B cell (primary cell): Measurements from ENCODE around the gene GALNT7. TPM values are rescaled to one million over a fixed set of nuclear protein-coding genes. Genes with fewer than 3 reads are reported as not detected.

Experiments
- ATAC-seq: fragments of 200-7000 bp; cut with Tn5 transposase; one replicate; pipeline ENCODE4 v1.10.0; 2021; ENCODE audit warnings: low read depth, mild to moderate bottlenecking, moderate number of reproducible peaks, moderate library complexity
- CTCF ChIA-PET: fragments of 350-600 bp; sonication (Branson Sonifier 250); formaldehyde crosslinking; loops from one replicate; lab custom pipeline; 2021; ENCODE audit warnings: antibody characterized with exemption, inconsistent platforms; lab: Charles Lee
- POLR2A ChIA-PET: fragments of 350-600 bp; sonication (Branson Sonifier 250); formaldehyde crosslinking; loops from one replicate; lab custom pipeline; 2021; ENCODE audit warnings: antibody characterized with exemption; lab: Charles Lee
- DNase-seq: peaks from one replicate; pipeline ENCODE4 v3.0.0; 2013
- H2AFZ ChIP-seq: 2 replicates; pipeline ENCODE4 v1.6.1; 2012; ENCODE audit warnings: mild to moderate bottlenecking, low read depth, low read length; ENCODE audit not compliant: insufficient read depth, poor library complexity, severe bottlenecking
- H3K27ac ChIP-seq, 2 donors: 1 replicate in 1 of 2; 2 replicates in 1 of 2; pipeline ENCODE4 v1.5.1; 2012 to 2013; ENCODE audit warnings: low read length in 2 of 2, mild to moderate bottlenecking in 2 of 2, moderate library complexity in 1 of 2
- H3K27me3 ChIP-seq, 4 experiments: fragments of 200-600 bp in 1 of 4; sonication (generic) in 1 of 4; replicated peaks in 1 of 4; 1 replicate in 2 of 4; 2 replicates in 2 of 4; pipeline versions ENCODE4 v1.6.1 to v1.7.0; 2013 to 2016; ENCODE audit warnings: low read length in 3 of 4, mild to moderate bottlenecking in 2 of 4, mixed read lengths in 1 of 4, moderate library complexity in 1 of 4; ENCODE audit not compliant: insufficient read depth in 4 of 4, control insufficient read depth in 3 of 4; ENCODE audit errors: control extremely low read depth in 1 of 4
- H3K36me3 ChIP-seq, 2 experiments: replicated peaks in 1 of 2; 1 replicate in 1 of 2; 2 replicates in 1 of 2; pipeline versions ENCODE4 v1.6.1 to v1.7.1; 2013; ENCODE audit warnings: low read length in 1 of 2; ENCODE audit not compliant: insufficient read depth in 2 of 2, control insufficient read depth in 1 of 2; ENCODE audit errors: control extremely low read depth in 1 of 2, extremely low read depth in 1 of 2
- H3K4me1 ChIP-seq, 2 donors: fragments of 200-600 bp in 1 of 2; sonication (generic) in 1 of 2; 1 replicate in 1 of 2; 2 replicates in 1 of 2; pipeline versions ENCODE4 v1.5.1 to v1.6.1; 2013 to 2017; ENCODE audit warnings: low read length in 2 of 2; ENCODE audit not compliant: control insufficient read depth in 2 of 2, insufficient read depth in 2 of 2
- H3K4me2 ChIP-seq: replicated peaks from 2 replicates; pipeline ENCODE3; 2012; ENCODE audit warnings: mild to moderate bottlenecking, low read depth, low read length; ENCODE audit not compliant: poor library complexity, severe bottlenecking
- H3K4me3 ChIP-seq, 5 experiments: fragments of 200-600 bp in 1 of 5; sonication (generic) in 1 of 5; 1 replicate in 3 of 5; 2 replicates in 2 of 5; pipeline versions ENCODE4 v1.5.1 to v1.7.0; 2011 to 2016; ENCODE audit warnings: low read length in 4 of 5, mild to moderate bottlenecking in 4 of 5, low read depth in 2 of 5, control low read depth in 1 of 5, moderate library complexity in 1 of 5; ENCODE audit not compliant: insufficient read depth in 1 of 5; ENCODE audit errors: control extremely low read depth in 1 of 5, extremely low read depth in 1 of 5
- H3K79me2 ChIP-seq: fragments of 200-600 bp; sonication (generic); one replicate; pipeline ENCODE4 v1.6.0; 2016; ENCODE audit warnings: low read length; ENCODE audit not compliant: control insufficient read depth, insufficient read depth
- H3K9ac ChIP-seq: fragments of 200-600 bp; sonication (generic); 2 replicates; pipeline ENCODE4 v1.6.1; 2017; ENCODE audit warnings: mild to moderate bottlenecking, low read length, moderate library complexity
- H3K9me3 ChIP-seq, 3 donors: one replicate each; pipeline versions ENCODE4 v1.6.1 to v1.7.1; 2013; ENCODE audit warnings: low read length in 2 of 3; ENCODE audit not compliant: control insufficient read depth in 2 of 3, insufficient read depth in 1 of 3; ENCODE audit errors: control extremely low read depth in 1 of 3
- H4K20me1 ChIP-seq: 2 replicates; pipeline ENCODE4 v1.6.0; 2012; ENCODE audit warnings: mild to moderate bottlenecking, low read length; ENCODE audit not compliant: insufficient read depth, control insufficient read depth, poor library complexity, severe bottlenecking
- H3K27ac Mint-ChIP-seq: one replicate; pipeline ENCODE4 v1.8.0; 2021; ENCODE audit warnings: mixed read lengths
- H3K27me3 Mint-ChIP-seq: one replicate; pipeline ENCODE4 v1.8.0; 2021; ENCODE audit warnings: mixed read lengths
- H3K4me1 Mint-ChIP-seq: one replicate; pipeline ENCODE4 v1.8.0; 2021; ENCODE audit warnings: mixed read lengths
- H3K4me3 Mint-ChIP-seq: one replicate; pipeline ENCODE4 v1.8.0; 2021; ENCODE audit warnings: mixed read lengths
- H3K9me3 Mint-ChIP-seq: one replicate; pipeline ENCODE4 v1.8.0; 2022; ENCODE audit warnings: mixed read lengths; ENCODE audit not compliant: insufficient read depth
- EZH2 ChIP-seq: IDR thresholded peaks from 2 replicates; pipeline ENCODE4 v1.6.1; 2012; ENCODE audit warnings: borderline replicate concordance, low read depth, mild to moderate bottlenecking, moderate library complexity, low read length; ENCODE audit not compliant: insufficient read depth, poor library complexity, severe bottlenecking
- WGBS: methylation state at CpG from one replicate; pipeline ENCODE4 v1.1.5; 2013; ENCODE audit warnings: missing lambda C conversion rate; ENCODE audit not compliant: insufficient coverage; 5-methylcytosine and 5-hydroxymethylcytosine counted together
- intact Hi-C: fragments of 100-400 bp; cut with micrococcal nuclease; formaldehyde crosslinking; loops from one replicate; pipeline ENCODE4 v1.10.0; 2022
- polyA plus RNA-seq: library from polyadenylated mRNA; depleted of rRNA; stranded (reverse); fragments of >200 nt; gene quantifications from 2 replicates; pipeline ENCODE4 v1.2.3, GENCODE V29; 2012
- total RNA-seq, 2 donors: library from RNA; stranded (reverse); fragments of 120-200 nt in 1 of 2; gene quantifications; 1 replicate in 1 of 2; 2 replicates in 1 of 2; pipeline versions ENCODE4 v1.2.3 to v1.2.4, GENCODE V29; 2013 to 2022
- TF ChIP-seq, protein P1 (sequence below): fragments of 200-600 bp; IDR thresholded peaks from one replicate; pipeline ENCODE4 v1.8.0; 2022; ENCODE audit warnings: antibody characterized with exemption, mild to moderate bottlenecking

The GALNT7 gene
- total and polyA plus RNA-seq, 2 donors (not counting 1 experiment from before 2014, with no cell fraction given), result 5.8 to 23.7 TPM

DNA sequence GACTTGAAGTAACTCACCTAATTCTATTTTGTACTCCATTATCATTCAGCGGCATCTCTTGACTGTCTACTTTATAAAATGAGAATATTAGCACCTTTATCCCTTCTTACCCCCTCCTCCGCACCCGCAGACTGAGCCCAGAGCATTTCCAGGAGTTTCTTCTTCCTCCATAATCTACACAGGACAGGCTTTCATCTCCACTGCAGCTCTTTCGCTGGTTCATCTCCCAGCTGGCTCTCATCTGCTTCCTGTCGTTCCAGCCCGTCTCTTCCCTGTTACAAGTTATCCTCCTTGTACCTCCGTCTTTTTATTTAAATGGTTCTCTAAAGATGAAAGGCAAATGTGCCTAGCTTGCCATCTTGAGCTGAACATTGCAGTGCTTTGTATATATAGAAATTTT is 39.8 kb downstream of the GALNT7 start:
- H3K9me3 ChIP-seq, result peaks cover 1 to 9% (median 7%) of the 10 kb centered on the region in 3 donors
- H3K4me1 Mint-ChIP-seq, result peaks cover 10% of the 10 kb centered on the region
- H3K4me3 ChIP-seq, result no peak overlapping the region
- H3K27ac Mint-ChIP-seq, result no peak overlapping the region
- WGBS, result 100% methylated on average over 3 of the region's 7 CpGs
- H3K9me3 Mint-ChIP-seq, result peaks cover 10% of the 10 kb centered on the region
- DNase-seq, result no peak
- ChIA-PET CTCF (no interaction called here), POLR2A (no interaction called here)
- no peak overlapping the region for H2AFZ ChIP-seq
- H3K4me3 Mint-ChIP-seq, result no peak overlapping the region
- H4K20me1 ChIP-seq, result peaks cover 12% of the 10 kb centered on the region
- H3K4me2 ChIP-seq, result no peak overlapping the region
- no peak overlapping the region for H3K27ac ChIP-seq
- H3K27me3 ChIP-seq, result no peaks in the 10 kb centered on the region
- ATAC-seq, result no peak
- no peaks in the 10 kb centered on the region for H3K27me3 Mint-ChIP-seq
- no peaks in the 10 kb centered on the region for H3K4me1 ChIP-seq
- H3K79me2 ChIP-seq, result peaks cover 76% of the 10 kb centered on the region
- no peak overlapping the region for H3K9ac ChIP-seq
- H3K36me3 ChIP-seq, result peaks cover 0 to 7% of the 10 kb centered on the region in 2 experiments
- intact Hi-C loops, result no loop called here
- TF ChIP-seq, protein P1, sequence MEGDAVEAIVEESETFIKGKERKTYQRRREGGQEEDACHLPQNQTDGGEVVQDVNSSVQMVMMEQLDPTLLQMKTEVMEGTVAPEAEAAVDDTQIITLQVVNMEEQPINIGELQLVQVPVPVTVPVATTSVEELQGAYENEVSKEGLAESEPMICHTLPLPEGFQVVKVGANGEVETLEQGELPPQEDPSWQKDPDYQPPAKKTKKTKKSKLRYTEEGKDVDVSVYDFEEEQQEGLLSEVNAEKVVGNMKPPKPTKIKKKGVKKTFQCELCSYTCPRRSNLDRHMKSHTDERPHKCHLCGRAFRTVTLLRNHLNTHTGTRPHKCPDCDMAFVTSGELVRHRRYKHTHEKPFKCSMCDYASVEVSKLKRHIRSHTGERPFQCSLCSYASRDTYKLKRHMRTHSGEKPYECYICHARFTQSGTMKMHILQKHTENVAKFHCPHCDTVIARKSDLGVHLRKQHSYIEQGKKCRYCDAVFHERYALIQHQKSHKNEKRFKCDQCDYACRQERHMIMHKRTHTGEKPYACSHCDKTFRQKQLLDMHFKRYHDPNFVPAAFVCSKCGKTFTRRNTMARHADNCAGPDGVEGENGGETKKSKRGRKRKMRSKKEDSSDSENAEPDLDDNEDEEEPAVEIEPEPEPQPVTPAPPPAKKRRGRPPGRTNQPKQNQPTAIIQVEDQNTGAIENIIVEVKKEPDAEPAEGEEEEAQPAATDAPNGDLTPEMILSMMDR, result no peak
- no peak for TF ChIP-seq EZH2

DNA sequence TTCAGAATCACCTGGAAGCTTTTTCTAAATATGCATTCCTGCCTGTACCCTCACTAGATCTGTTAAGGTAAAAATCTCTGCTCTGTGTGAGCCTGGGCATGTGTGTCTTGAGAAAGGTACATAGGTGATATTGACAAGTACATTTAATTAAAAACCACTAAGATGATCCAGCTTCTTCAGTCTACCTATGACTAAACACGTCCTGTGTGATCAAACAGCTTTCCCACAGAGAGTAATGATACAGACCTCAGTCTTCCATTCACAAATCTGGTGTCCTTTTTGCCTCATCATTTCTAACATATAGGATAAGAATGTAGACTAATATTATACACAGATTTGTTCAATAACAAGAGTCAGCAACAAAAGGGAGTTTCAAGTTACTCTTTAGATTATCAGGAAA is 42.6 kb downstream of the GALNT7 start:
- H3K9ac ChIP-seq, result no peak overlapping the region
- H3K79me2 ChIP-seq, result peaks cover 65% of the 10 kb centered on the region
- H3K27ac ChIP-seq, result no peak overlapping the region
- no peaks in the 10 kb centered on the region for H4K20me1 ChIP-seq
- no peak overlapping the region for H3K27ac Mint-ChIP-seq
- H3K36me3 ChIP-seq, result no peaks in the 10 kb centered on the region
- no peak overlapping the region for H3K4me2 ChIP-seq
- intact Hi-C loops, result no loop called here
- ATAC-seq (no peak), DNase-seq (no peak)
- no peaks in the 10 kb centered on the region for H3K27me3 ChIP-seq
- H2AFZ ChIP-seq, result no peak overlapping the region
- peaks cover 10% of the 10 kb centered on the region for H3K4me1 Mint-ChIP-seq
- TF ChIP-seq EZH2, result no peak
- TF ChIP-seq, protein P1, result no peak
- H3K4me3 ChIP-seq, result no peak overlapping the region
- no CpG with 5 or more reads among the region's 1 CpG for WGBS
- H3K4me3 Mint-ChIP-seq, result no peak overlapping the region
- ChIA-PET POLR2A (no interaction called here), CTCF (no interaction called here)
- peaks cover 1% of the 10 kb centered on the region for H3K9me3 Mint-ChIP-seq
- H3K4me1 ChIP-seq, result no peaks in the 10 kb centered on the region
- H3K27me3 Mint-ChIP-seq, result no peaks in the 10 kb centered on the region
- H3K9me3 ChIP-seq, result no peaks in the 10 kb centered on the region
